D721Med (cell line): ENCODE measurements around the gene STX17.

Source experiments
- DNase-seq: peaks from one replicate; pipeline ENCODE4 v3.0.0; 2011; ENCODE audit warnings: low spot score; ENCODE audit not compliant: insufficient read length
- FAIRE-seq: peaks from 2 replicates; lab custom pipeline; 2011; peaks lifted over from hg19 to GRCh38; lab: Jason Lieb, UNC
- TF ChIP-seq, protein P1 (sequence below): IDR thresholded peaks from 2 replicates; pipeline ENCODE4 v1.5.1; 2012; ENCODE audit warnings: mild to moderate bottlenecking, control low read depth; ENCODE audit not compliant: insufficient read depth; ENCODE audit errors: missing control alignments

The STX17 gene

GRCh38 chr9:99867536-99867935 lies 38.9 kb upstream of the STX17 start:
- FAIRE-seq, result no peak

GRCh38 chr9:99867968-99868367 lies 38.5 kb upstream of the STX17 start:
- TF ChIP-seq, protein P1, sequence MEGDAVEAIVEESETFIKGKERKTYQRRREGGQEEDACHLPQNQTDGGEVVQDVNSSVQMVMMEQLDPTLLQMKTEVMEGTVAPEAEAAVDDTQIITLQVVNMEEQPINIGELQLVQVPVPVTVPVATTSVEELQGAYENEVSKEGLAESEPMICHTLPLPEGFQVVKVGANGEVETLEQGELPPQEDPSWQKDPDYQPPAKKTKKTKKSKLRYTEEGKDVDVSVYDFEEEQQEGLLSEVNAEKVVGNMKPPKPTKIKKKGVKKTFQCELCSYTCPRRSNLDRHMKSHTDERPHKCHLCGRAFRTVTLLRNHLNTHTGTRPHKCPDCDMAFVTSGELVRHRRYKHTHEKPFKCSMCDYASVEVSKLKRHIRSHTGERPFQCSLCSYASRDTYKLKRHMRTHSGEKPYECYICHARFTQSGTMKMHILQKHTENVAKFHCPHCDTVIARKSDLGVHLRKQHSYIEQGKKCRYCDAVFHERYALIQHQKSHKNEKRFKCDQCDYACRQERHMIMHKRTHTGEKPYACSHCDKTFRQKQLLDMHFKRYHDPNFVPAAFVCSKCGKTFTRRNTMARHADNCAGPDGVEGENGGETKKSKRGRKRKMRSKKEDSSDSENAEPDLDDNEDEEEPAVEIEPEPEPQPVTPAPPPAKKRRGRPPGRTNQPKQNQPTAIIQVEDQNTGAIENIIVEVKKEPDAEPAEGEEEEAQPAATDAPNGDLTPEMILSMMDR, result no peak
- no peak for FAIRE-seq
- no peak for DNase-seq

More at GRCh38 chr9:99867536-99867935, 38.9 kb upstream of the STX17 start:
- TF ChIP-seq, protein P1, result no peak
- no peak for DNase-seq

GRCh38 chr9:99868845-99869244 lies 37.6 kb upstream of the STX17 start:
- DNase-seq (no peak), FAIRE-seq (no peak)
- TF ChIP-seq, protein P1, result no peak

- DNase-seq (no peak), FAIRE-seq (no peak)
- TF ChIP-seq, protein P1, result no peak
These were observed 36.3 kb upstream of the STX17 start for GRCh38 chr9:99870126-99870525.

DNA sequence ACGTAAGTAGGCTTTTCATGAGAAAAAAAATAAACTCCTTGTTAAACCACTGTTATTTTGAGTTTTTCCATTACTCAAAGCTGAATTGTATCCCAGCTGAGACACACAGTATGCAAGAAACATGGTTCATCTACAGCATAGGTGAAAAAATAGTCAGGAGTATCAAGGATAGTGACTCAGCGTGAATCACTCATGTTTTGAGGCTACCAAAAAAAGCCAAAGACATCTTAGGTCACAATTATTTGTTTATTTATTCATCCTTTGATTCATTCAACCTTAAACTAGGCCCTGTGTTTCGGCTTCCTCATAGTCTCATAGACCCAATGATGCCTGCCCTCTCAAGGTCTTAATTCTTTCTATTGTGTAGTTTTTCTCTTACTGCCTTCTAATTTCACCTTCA lies 32.9 kb upstream of the STX17 start:
- FAIRE-seq (no peak), DNase-seq (no peak)
- TF ChIP-seq, protein P1, result no peak

GRCh38 chr9:99873943-99874584 lies 32.4 kb upstream of the STX17 start:
- DNase-seq (no peak), FAIRE-seq (no peak)
- TF ChIP-seq, protein P1, result no peak

GRCh38 chr9:99876190-99876589 lies 30.3 kb upstream of the STX17 start:
- DNase-seq (no peak), FAIRE-seq (no peak)
- TF ChIP-seq, protein P1, result no peak
